PC-3 (cell line): ENCODE data around the gene MFNG. TPM values are rescaled to one million over a fixed set of nuclear protein-coding genes. Genes with fewer than 3 reads are reported as not detected.
A peak's percentile ranks its signal among the peaks of the same experiment; 100 is the strongest.

Experiments
- ATAC-seq: fragments of 200-7000 bp; cut with Tn5 transposase; 2 replicates; pipeline ENCODE4 v1.9.1; 2020; ENCODE audit warnings: mild to moderate bottlenecking, moderate library complexity
- BruUV-seq: library from RNA; stranded (reverse); fragments of 400-500 nt; replicated peaks from 2 replicates; lab custom pipeline; 2021; lab: Mats Ljungman, UMichigan
- CTCF ChIA-PET: fragments of 300-600 bp; sonication (Branson Sonifier 250); formaldehyde crosslinking; loops from one replicate; lab custom pipeline; 2022; ENCODE audit warnings: antibody characterized with exemption; lab: Charles Lee
- POLR2A ChIA-PET: fragments of 300-600 bp; sonication (Branson Sonifier 250); formaldehyde crosslinking; loops from one replicate; lab custom pipeline; 2022; ENCODE audit warnings: antibody characterized with exemption; ENCODE audit not compliant: unreplicated experiment; lab: Charles Lee
- DNase-seq: peaks from one replicate; pipeline ENCODE4 v3.0.0-alpha.2; 2015
- H2AFZ ChIP-seq: fragments of 300-600 bp; sonication (generic); 2 replicates; pipeline ENCODE4 v1.6.0; 2016; ENCODE audit warnings: antibody characterized with exemption, low read length
- H3F3A ChIP-seq: fragments of 300-600 bp; sonication (generic); one replicate; pipeline ENCODE4 v1.6.0; 2017; ENCODE audit warnings: antibody characterized with exemption, low read length, control low read depth, mild to moderate bottlenecking; ENCODE audit not compliant: unreplicated experiment
- H3K27ac ChIP-seq: fragments of 300-600 bp; sonication (generic); 2 replicates; pipeline ENCODE4 v1.5.1; 2016; ENCODE audit warnings: mild to moderate bottlenecking, low read length
- H3K27me3 ChIP-seq: fragments of 300-600 bp; sonication (generic); 2 replicates; pipeline ENCODE4 v1.6.1; 2016; ENCODE audit warnings: low read length, mixed read lengths
- H3K36me3 ChIP-seq: fragments of 300-600 bp; sonication (generic); 2 replicates; pipeline ENCODE4 v1.6.1; 2016; ENCODE audit warnings: low read depth, mixed run types, low read length, mixed read lengths
- H3K4me1 ChIP-seq: fragments of 300-600 bp; sonication (generic); 2 replicates; pipeline ENCODE4 v1.5.1; 2016; ENCODE audit warnings: low read length; ENCODE audit not compliant: insufficient read depth
- H3K4me2 ChIP-seq: fragments of 300-600 bp; sonication (generic); 2 replicates; pipeline ENCODE4 v1.6.0; 2016; ENCODE audit warnings: low read length
- H3K4me3 ChIP-seq: fragments of 300-600 bp; sonication (generic); 2 replicates; pipeline ENCODE4 v1.5.1; 2016; ENCODE audit warnings: mild to moderate bottlenecking, low read length, mixed read lengths
- H3K79me2 ChIP-seq: fragments of 300-600 bp; sonication (generic); 2 replicates; pipeline ENCODE4 v1.6.1; 2017; ENCODE audit warnings: low read length, mixed read lengths
- H3K9ac ChIP-seq: fragments of 300-600 bp; sonication (generic); 2 replicates; pipeline ENCODE4 v1.6.0; 2016; ENCODE audit warnings: mild to moderate bottlenecking, low read length
- H3K9me2 ChIP-seq: fragments of 300-600 bp; sonication (generic); replicated peaks from 2 replicates; pipeline ENCODE4 v1.6.1; 2016; ENCODE audit warnings: mixed run types, low read length, mixed read lengths
- H3K9me3 ChIP-seq: fragments of 300-600 bp; sonication (generic); 2 replicates; pipeline ENCODE4 v1.6.1; 2016; ENCODE audit warnings: low read length, mixed read lengths
- H4K20me1 ChIP-seq: fragments of 300-600 bp; sonication (generic); 2 replicates; pipeline ENCODE4 v1.6.1; 2016; ENCODE audit warnings: low read length, mixed read lengths
- CTCF ChIP-seq: fragments of 300-600 bp; sonication (generic); conservative IDR thresholded peaks from 2 replicates; pipeline ENCODE4 v1.5.1; 2017; ENCODE audit warnings: antibody characterized with exemption, low read depth, mild to moderate bottlenecking, low read length
- EZH2 ChIP-seq: fragments of 300-600 bp; sonication (generic); IDR thresholded peaks from one replicate; pipeline ENCODE4 v1.6.1; 2017; ENCODE audit warnings: antibody characterized with exemption, mild to moderate bottlenecking, low read length; ENCODE audit not compliant: unreplicated experiment
- EZH2phosphoT487 ChIP-seq: fragments of 300-600 bp; sonication (generic); IDR thresholded peaks from 2 replicates; pipeline ENCODE4 v1.6.1; 2018; ENCODE audit warnings: mild to moderate bottlenecking, antibody characterized with exemption, low read length, borderline replicate concordance
- intact Hi-C: fragments of 100-400 bp; cut with micrococcal nuclease; formaldehyde crosslinking; loops from 2 replicates; pipeline ENCODE4 v1.9.0; 2023
- total RNA-seq: library from RNA; depleted of rRNA; stranded (reverse); fragments of >200 nt; gene quantifications from 2 replicates; pipeline ENCODE4 v1.2.3, GENCODE V29; 2014

MFNG gene
- total RNA-seq, 1 experiment from 2014 or later: 1.7 TPM

GRCh38 chr22:37455896-37456295 is 30.3 kb downstream of the MFNG start:
- Histone ChIP-seq H4K20me1 (no peaks in the 10 kb centered on the region), H3K27ac (peak overlapping the region; percentile 93), H3K27me3 (no peaks in the 10 kb centered on the region), H3K9me2 (no peaks in the 10 kb centered on the region), H3K9ac (no peak overlapping the region), H3K4me1 (peaks cover 25% of the 10 kb centered on the region), H3K79me2 (no peaks in the 10 kb centered on the region), H3K4me2 (peak overlapping the region; percentile 74), H3F3A (no peaks in the 10 kb centered on the region), H3K4me3 (no peak overlapping the region), H3K9me3 (no peaks in the 10 kb centered on the region), H2AFZ (no peak overlapping the region), H3K36me3 (no peaks in the 10 kb centered on the region; the same call in 1 of the 2 replicates)
- no peak for ATAC-seq
- CTCF ChIA-PET: interaction anchor here (1.1 kb wide), 1 partner anchor 138 kb away, joined by 5 read pairs; no protein-coding TSS in a partner anchor
- DNase-seq: no peak
- TF ChIP-seq EZH2phosphoT487 (no peak), EZH2 (no peak), CTCF (no peak)
- POLR2A ChIA-PET: no interaction called here
- BruUV-seq: no TSS peak
- intact Hi-C loops: no loop called here

DNA sequence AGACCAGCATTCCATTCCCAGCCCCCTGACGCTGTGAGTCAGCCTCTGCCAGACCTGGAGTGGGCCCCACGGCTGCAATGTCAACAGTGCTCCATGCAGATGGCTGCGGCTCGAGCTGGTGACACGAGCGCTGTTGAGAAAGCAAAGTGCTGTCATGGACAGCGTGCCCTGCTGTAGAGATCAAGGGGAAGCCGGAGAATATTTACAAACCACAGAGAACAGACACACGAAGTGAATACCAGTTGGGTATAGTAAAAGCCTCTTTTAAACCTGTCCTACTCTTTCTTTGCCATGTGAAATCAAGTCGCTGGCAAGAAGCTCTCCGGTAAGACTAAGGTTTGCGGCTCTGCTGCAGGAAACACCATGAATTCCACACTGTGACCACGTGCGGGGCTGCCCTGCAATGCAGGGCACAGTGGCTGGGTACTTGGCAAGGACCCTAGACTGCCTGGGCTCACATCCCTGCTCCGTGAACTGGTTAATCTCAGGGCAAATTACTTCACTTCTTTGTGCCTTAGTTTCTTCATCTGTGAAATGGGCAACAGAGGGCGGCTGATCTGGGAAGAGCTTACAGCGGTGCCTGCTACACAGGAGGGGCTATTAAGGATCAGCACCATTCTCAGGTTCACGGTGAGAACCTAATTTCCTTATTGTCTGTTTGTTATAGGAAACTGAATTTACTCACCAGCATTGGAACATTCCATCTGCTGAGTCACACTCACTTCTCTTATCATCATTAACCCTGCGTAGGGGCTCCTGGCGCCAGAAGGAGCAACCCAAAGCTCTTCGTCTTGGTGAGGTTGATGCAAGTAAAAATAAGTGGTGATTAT is 31.1 kb downstream of the MFNG start:
- Histone ChIP-seq H3K36me3 (no peaks in the 10 kb centered on the region; the same call in 1 of the 2 replicates), H3K79me2 (no peaks in the 10 kb centered on the region), H3K9me2 (no peaks in the 10 kb centered on the region), H3K27ac (peak overlapping the region; percentile 93), H3K4me1 (peaks cover 25% of the 10 kb centered on the region), H3K9me3 (no peaks in the 10 kb centered on the region), H3F3A (no peaks in the 10 kb centered on the region), H2AFZ (peak overlapping the region; percentile 60), H4K20me1 (no peaks in the 10 kb centered on the region), H3K9ac (peak overlapping the region; percentile 76), H3K4me2 (peak overlapping the region; percentile 74), H3K27me3 (no peaks in the 10 kb centered on the region), H3K4me3 (peak overlapping the region; percentile 37; the same call in 1 of the 2 replicates)
- TF ChIP-seq CTCF (no peak), EZH2phosphoT487 (no peak), EZH2 (no peak)
- POLR2A ChIA-PET: no interaction called here
- ATAC-seq (peak; percentile 72), DNase-seq (peak; percentile 84)
- intact Hi-C loops: no loop called here
- BruUV-seq: no TSS peak
- CTCF ChIA-PET: interaction anchor here (0.6 to 1.1 kb wide), 4 partner anchors 11 to 195 kb away, joined by 3 to 5 read pairs (median 4); no protein-coding TSS in a partner anchor
